ENCODE measurements around the gene ASB10. TPM values are rescaled to one million over a fixed set of nuclear protein-coding genes. Genes with fewer than 3 reads are reported as not detected.

Gene ASB10
- polyA plus RNA-seq, 1 experiment, result not detected

GRCh38 chr7:151148319-151149259 is 38.5 kb downstream of the ASB10 start:
- Histone ChIP-seq H3K36me3 (ENCODE audit: control insufficient read depth, insufficient read depth, low read length) (peaks cover 8% of the 10 kb centered on the region), H3K27me3 (ENCODE audit: control insufficient read depth, insufficient read depth, low read length) (peaks cover 23% of the 10 kb centered on the region), H3K4me3 (ENCODE audit: low read depth, low read length) (no peak overlapping the region)
- DNase-seq (ENCODE audit: low read depth), result no peak
- TF ChIP-seq, protein P1, sequence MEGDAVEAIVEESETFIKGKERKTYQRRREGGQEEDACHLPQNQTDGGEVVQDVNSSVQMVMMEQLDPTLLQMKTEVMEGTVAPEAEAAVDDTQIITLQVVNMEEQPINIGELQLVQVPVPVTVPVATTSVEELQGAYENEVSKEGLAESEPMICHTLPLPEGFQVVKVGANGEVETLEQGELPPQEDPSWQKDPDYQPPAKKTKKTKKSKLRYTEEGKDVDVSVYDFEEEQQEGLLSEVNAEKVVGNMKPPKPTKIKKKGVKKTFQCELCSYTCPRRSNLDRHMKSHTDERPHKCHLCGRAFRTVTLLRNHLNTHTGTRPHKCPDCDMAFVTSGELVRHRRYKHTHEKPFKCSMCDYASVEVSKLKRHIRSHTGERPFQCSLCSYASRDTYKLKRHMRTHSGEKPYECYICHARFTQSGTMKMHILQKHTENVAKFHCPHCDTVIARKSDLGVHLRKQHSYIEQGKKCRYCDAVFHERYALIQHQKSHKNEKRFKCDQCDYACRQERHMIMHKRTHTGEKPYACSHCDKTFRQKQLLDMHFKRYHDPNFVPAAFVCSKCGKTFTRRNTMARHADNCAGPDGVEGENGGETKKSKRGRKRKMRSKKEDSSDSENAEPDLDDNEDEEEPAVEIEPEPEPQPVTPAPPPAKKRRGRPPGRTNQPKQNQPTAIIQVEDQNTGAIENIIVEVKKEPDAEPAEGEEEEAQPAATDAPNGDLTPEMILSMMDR (IDR thresholded peaks at IDR 0.05; ENCODE audit: insufficient read depth, low read depth, low read length), result no peak
- ChIA-PET POLR2A (no interaction called here), CTCF (interaction anchor here (1.0 to 1.8 kb wide), 4 partner anchors 12 to 25 kb away, joined by 3 to 7 read pairs (median 3); partner anchors contain the start of gene GBX1)

GRCh38 chr7:151146761-151147160 is 40.3 kb downstream of the ASB10 start:
- POLR2A ChIA-PET, result no interaction called here

DNA sequence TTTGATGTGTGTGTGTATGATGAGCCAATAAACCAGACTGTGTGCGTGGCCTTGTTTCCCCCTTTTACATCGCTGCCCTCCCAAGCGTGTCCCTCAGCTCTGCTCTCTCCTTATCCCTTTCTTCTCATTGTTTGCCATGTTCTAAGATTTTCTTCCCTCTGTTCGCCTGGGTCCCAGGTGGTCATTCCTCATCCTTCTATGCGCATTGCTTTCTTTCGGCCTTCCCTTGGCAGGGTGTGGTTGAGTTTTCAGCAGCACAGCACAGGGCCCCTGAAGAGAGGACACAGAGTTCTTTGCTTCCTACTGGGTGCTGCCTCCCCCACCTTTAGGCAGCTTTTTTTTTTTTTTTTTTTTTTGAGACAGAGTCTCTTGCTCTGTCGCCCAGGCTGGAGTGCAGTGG is 42.7 kb downstream of the ASB10 start:
- Histone ChIP-seq H3K36me3 (ENCODE audit: control insufficient read depth, insufficient read depth, low read length) (peaks cover 29% of the 10 kb centered on the region), H3K27me3 (ENCODE audit: control insufficient read depth, insufficient read depth, low read length) (peaks cover under 1% of the 10 kb centered on the region; the same call in 1 of the 2 replicates), H3K4me3 (ENCODE audit: low read depth, low read length) (no peak overlapping the region)
- ChIA-PET POLR2A (no interaction called here), CTCF (interaction anchor here (0.7 to 1.2 kb wide), 2 partner anchors 11 to 13 kb away, joined by 3 read pairs; no protein-coding TSS in a partner anchor)
- TF ChIP-seq, protein P1 (IDR thresholded peaks at IDR 0.05; ENCODE audit: insufficient read depth, low read depth, low read length), result no peak
- no peak for DNase-seq (ENCODE audit: low read depth)

More at GRCh38 chr7:151146761-151147160, 40.3 kb downstream of the ASB10 start:
- Histone ChIP-seq H3K36me3 (ENCODE audit: control insufficient read depth, insufficient read depth, low read length) (peaks cover 18% of the 10 kb centered on the region), H3K27me3 (ENCODE audit: control insufficient read depth, insufficient read depth, low read length) (peaks cover 15% of the 10 kb centered on the region), H3K4me3 (ENCODE audit: low read depth, low read length) (no peak overlapping the region)
- CTCF ChIA-PET, result interaction anchor here (0.6 to 1.8 kb wide), 2 partner anchors 23 to 29 kb away, joined by 3 to 7 read pairs; no protein-coding TSS in a partner anchor
- no peak for DNase-seq (ENCODE audit: low read depth)
- TF ChIP-seq, protein P1 (IDR thresholded peaks at IDR 0.05; ENCODE audit: insufficient read depth, low read depth, low read length), result no peak

GRCh38 chr7:151143261-151144015 is 43.6 kb downstream of the ASB10 start:
- H3K4me3 ChIP-seq (ENCODE audit: low read depth, low read length), result no peak overlapping the region
- ChIA-PET POLR2A (no interaction called here), CTCF (interaction anchor here (0.8 to 1.5 kb wide), 3 partner anchors 19 to 30 kb away, joined by 3 to 4 read pairs (median 4); partner anchors contain the start of gene GBX1)
- H3K27me3 ChIP-seq (ENCODE audit: control insufficient read depth, insufficient read depth, low read length), result no peaks in the 10 kb centered on the region; the same call in 1 of the 2 replicates
- DNase-seq (ENCODE audit: low read depth), result no peak
- TF ChIP-seq, protein P1 (IDR thresholded peaks at IDR 0.05; ENCODE audit: insufficient read depth, low read depth, low read length), result no peak
- H3K36me3 ChIP-seq (ENCODE audit: control insufficient read depth, insufficient read depth, low read length), result peaks cover 31% of the 10 kb centered on the region

DNA sequence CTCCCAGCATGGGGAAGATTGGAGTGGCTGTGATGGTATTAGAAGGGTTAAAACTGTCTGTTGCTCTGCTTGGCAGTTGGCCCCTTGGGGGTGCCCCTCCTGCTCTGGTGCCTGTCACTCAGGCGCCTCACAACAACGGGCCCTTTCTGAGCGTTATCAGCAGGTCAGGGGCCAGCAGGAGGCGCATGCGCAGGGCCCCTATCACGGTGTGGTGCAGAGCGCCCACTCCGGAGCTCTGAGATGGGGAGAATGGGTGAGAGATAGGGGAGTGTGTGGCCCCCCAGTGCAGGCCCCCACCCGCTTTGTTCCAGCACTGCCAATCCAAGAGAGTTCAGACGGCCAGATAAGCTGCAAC is 44.4 kb downstream of the ASB10 start:
- TF ChIP-seq, protein P1 (IDR thresholded peaks at IDR 0.05; ENCODE audit: insufficient read depth, low read depth, low read length), result no peak
- ChIA-PET POLR2A (no interaction called here), CTCF (interaction anchor here (0.6 to 1.5 kb wide), 3 partner anchors 16 to 31 kb away, joined by 3 to 4 read pairs (median 3); no protein-coding TSS in a partner anchor)
- Histone ChIP-seq H3K27me3 (ENCODE audit: control insufficient read depth, insufficient read depth, low read length) (no peaks in the 10 kb centered on the region), H3K36me3 (ENCODE audit: control insufficient read depth, insufficient read depth, low read length) (peaks cover 35% of the 10 kb centered on the region), H3K4me3 (ENCODE audit: low read depth, low read length) (no peak overlapping the region)
- DNase-seq (ENCODE audit: low read depth), result no peak
